Stimulated activated naive B cell treated with anti-CD40 and anti-IgM and Interleukin-4, amounts not matched to agents 10 μg/mL and 1 μg/mL and 100 μg/mL, for 72 hours (primary cell): ENCODE data around the gene CD1C.

Experiments used
- ATAC-seq, 2 donors: fragments of 150-1000 bp; cut with Tn5 transposase; replicated peaks; 2 replicates each; pipeline ENCODE4 v1.10.0; 2021; ENCODE audit warnings: moderate library complexity in 1 of 2
- DNase-seq: peaks from one replicate; pipeline ENCODE4 v3.0.0; 2021
- H3K27ac Mint-ChIP-seq: one replicate; pipeline ENCODE4 v1.8.0; 2022; ENCODE audit warnings: mild to moderate bottlenecking, mixed read lengths
- H3K27me3 Mint-ChIP-seq, 2 donors: one replicate each; pipeline ENCODE4 v1.8.0; 2022; ENCODE audit warnings: mixed read lengths in 2 of 2
- H3K36me3 Mint-ChIP-seq, 2 donors: one replicate each; pipeline ENCODE4 v1.8.0; 2022; ENCODE audit warnings: mixed read lengths in 2 of 2, mild to moderate bottlenecking in 1 of 2
- H3K4me1 Mint-ChIP-seq, 2 donors: one replicate each; pipeline ENCODE4 v1.8.0; 2022; ENCODE audit warnings: mixed read lengths in 2 of 2, mild to moderate bottlenecking in 1 of 2
- H3K4me3 Mint-ChIP-seq, 2 donors: one replicate each; pipeline ENCODE4 v1.8.0; 2022; ENCODE audit warnings: mild to moderate bottlenecking in 2 of 2, mixed read lengths in 2 of 2, moderate library complexity in 1 of 2
- H3K9me3 Mint-ChIP-seq, 2 donors: one replicate each; pipeline ENCODE4 v1.8.0; 2022; ENCODE audit warnings: mixed read lengths in 2 of 2, mild to moderate bottlenecking in 1 of 2

Gene CD1C

GRCh38 chr1:158286487-158286886 lies 3.2 kb upstream of the CD1C start:
- ATAC-seq (peak; percentile 30 to 46), DNase-seq (peak; percentile 38)

GRCh38 chr1:158286941-158287346 lies 2.8 kb upstream of the CD1C start:
- peaks cover 4 to 6% of the 10 kb centered on the region in 2 donors for H3K36me3 Mint-ChIP-seq
- peaks cover 3 to 4% of the 10 kb centered on the region in 2 donors for H3K9me3 Mint-ChIP-seq
- H3K27ac Mint-ChIP-seq, result peak overlapping the region; percentile 97
- H3K27me3 Mint-ChIP-seq, result no peaks in the 10 kb centered on the region
- H3K4me3 Mint-ChIP-seq, result peak overlapping the region; percentile 54 to 69
- H3K4me1 Mint-ChIP-seq, result peaks cover 40 to 55% of the 10 kb centered on the region in 2 donors
- peak; percentile 53 for DNase-seq
- ATAC-seq, result peak; percentile 38 to 49

More at GRCh38 chr1:158286487-158286886, 3.2 kb upstream of the CD1C start:
- H3K4me1 Mint-ChIP-seq, result peaks cover 45 to 59% of the 10 kb centered on the region in 2 donors
- peak overlapping the region; percentile 54 to 69 for H3K4me3 Mint-ChIP-seq
- H3K27me3 Mint-ChIP-seq, result no peaks in the 10 kb centered on the region
- peaks cover 3 to 8% of the 10 kb centered on the region in 2 donors for H3K9me3 Mint-ChIP-seq
- H3K27ac Mint-ChIP-seq, result peak overlapping the region; percentile 97
- H3K36me3 Mint-ChIP-seq, result peaks cover 5 to 10% of the 10 kb centered on the region in 2 donors

GRCh38 chr1:158290321-158290844 lies 660 bp downstream of the CD1C start:
- H3K36me3 Mint-ChIP-seq, result peaks cover 2 to 6% of the 10 kb centered on the region in 2 donors
- H3K9me3 Mint-ChIP-seq, result no peaks in the 10 kb centered on the region
- H3K27me3 Mint-ChIP-seq, result no peaks in the 10 kb centered on the region
- H3K4me1 Mint-ChIP-seq, result peaks cover 24 to 27% of the 10 kb centered on the region in 2 donors
- H3K4me3 Mint-ChIP-seq, result no peak overlapping the region
- no peak overlapping the region for H3K27ac Mint-ChIP-seq
- DNase-seq (no peak), ATAC-seq (no peak)

- DNase-seq, result no peak
- Mint-ChIP-seq H3K9me3 (peaks cover 8 to 11% of the 10 kb centered on the region in 2 donors), H3K4me3 (no peak overlapping the region), H3K36me3 (peaks cover 19 to 36% of the 10 kb centered on the region in 2 donors), H3K27ac (no peak overlapping the region), H3K4me1 (peaks cover 5 to 7% of the 10 kb centered on the region in 2 donors), H3K27me3 (no peaks in the 10 kb centered on the region)
- ATAC-seq, result no peak
These were observed 6.1 kb downstream of the CD1C start for GRCh38 chr1:158295791-158296190.

- ATAC-seq, result peak; percentile 76 to 77
- DNase-seq, result no peak
- peaks cover 0 to 3% of the 10 kb centered on the region in 2 donors for H3K36me3 Mint-ChIP-seq
- H3K4me1 Mint-ChIP-seq, result peaks cover 10 to 19% of the 10 kb centered on the region in 2 donors
- H3K9me3 Mint-ChIP-seq, result peaks cover 0 to 7% of the 10 kb centered on the region in 2 donors
- no peak overlapping the region for H3K27ac Mint-ChIP-seq
- no peaks in the 10 kb centered on the region for H3K27me3 Mint-ChIP-seq
- H3K4me3 Mint-ChIP-seq, result no peak overlapping the region
These were observed 20.9 kb downstream of the CD1C start for GRCh38 chr1:158310623-158311022.

GRCh38 chr1:158311066-158311465 lies 21.3 kb downstream of the CD1C start:
- DNase-seq, result no peak
- peak; percentile 71 to 75 for ATAC-seq
- Mint-ChIP-seq H3K4me3 (no peak overlapping the region), H3K27ac (no peak overlapping the region), H3K9me3 (peaks cover 0 to 7% of the 10 kb centered on the region in 2 donors), H3K4me1 (peaks cover 10 to 19% of the 10 kb centered on the region in 2 donors), H3K27me3 (no peaks in the 10 kb centered on the region), H3K36me3 (peaks cover 0 to 3% of the 10 kb centered on the region in 2 donors)

- Mint-ChIP-seq H3K27ac (no peak overlapping the region), H3K4me1 (peaks cover 31 to 51% of the 10 kb centered on the region in 2 donors), H3K36me3 (peaks cover 17 to 22% of the 10 kb centered on the region in 2 donors), H3K27me3 (no peaks in the 10 kb centered on the region), H3K9me3 (peaks cover 8 to 9% of the 10 kb centered on the region in 2 donors), H3K4me3 (no peak overlapping the region)
- ATAC-seq (peak; percentile 65), DNase-seq (no peak)
These were observed 34.1 kb downstream of the CD1C start for GRCh38 chr1:158323866-158324265.

GRCh38 chr1:158324395-158324794 lies 34.7 kb downstream of the CD1C start:
- peaks cover 8% of the 10 kb centered on the region in 2 donors for H3K9me3 Mint-ChIP-seq
- no peak for DNase-seq
- peak overlapping the region; percentile 25 to 36 for H3K4me3 Mint-ChIP-seq
- H3K4me1 Mint-ChIP-seq, result peaks cover 36 to 48% of the 10 kb centered on the region in 2 donors
- H3K36me3 Mint-ChIP-seq, result peaks cover 15 to 19% of the 10 kb centered on the region in 2 donors
- peak; percentile 90 to 94 for ATAC-seq
- no peaks in the 10 kb centered on the region for H3K27me3 Mint-ChIP-seq
- peak overlapping the region; percentile 57 for H3K27ac Mint-ChIP-seq

GRCh38 chr1:158327481-158327880 lies 37.8 kb downstream of the CD1C start:
- ATAC-seq (no peak), DNase-seq (no peak)
- H3K4me3 Mint-ChIP-seq, result no peak overlapping the region
- no peaks in the 10 kb centered on the region for H3K27me3 Mint-ChIP-seq
- H3K9me3 Mint-ChIP-seq, result peaks cover 8% of the 10 kb centered on the region in 2 donors
- peaks cover 31 to 32% of the 10 kb centered on the region in 2 donors for H3K4me1 Mint-ChIP-seq
- H3K36me3 Mint-ChIP-seq, result peaks cover 11 to 13% of the 10 kb centered on the region in 2 donors
- no peak overlapping the region for H3K27ac Mint-ChIP-seq

- ATAC-seq (no peak), DNase-seq (no peak)
- Mint-ChIP-seq H3K4me3 (no peak overlapping the region), H3K4me1 (peaks cover 27 to 31% of the 10 kb centered on the region in 2 donors), H3K27me3 (no peaks in the 10 kb centered on the region), H3K36me3 (peaks cover 3% of the 10 kb centered on the region in 2 donors), H3K27ac (peak overlapping the region; percentile 26), H3K9me3 (peaks cover 0 to 1% of the 10 kb centered on the region in 2 donors)
These were observed 38.7 kb downstream of the CD1C start for GRCh38 chr1:158328426-158328825.

- DNase-seq (no peak), ATAC-seq (peak in 1 of 2 donors; percentile 20)
- Mint-ChIP-seq H3K36me3 (no peaks in the 10 kb centered on the region), H3K4me1 (peaks cover 27 to 28% of the 10 kb centered on the region in 2 donors), H3K9me3 (no peaks in the 10 kb centered on the region), H3K4me3 (no peak overlapping the region), H3K27me3 (no peaks in the 10 kb centered on the region), H3K27ac (peak overlapping the region; percentile 68)
These were observed 39.6 kb downstream of the CD1C start for GRCh38 chr1:158329300-158329699.

- DNase-seq (peak; percentile 17), ATAC-seq (peak; percentile 78)
- H3K27ac Mint-ChIP-seq, result no peak overlapping the region
These were observed 40.0 kb downstream of the CD1C start for GRCh38 chr1:158329733-158330132.

GRCh38 chr1:158330391-158331105 lies 40.8 kb downstream of the CD1C start:
- Mint-ChIP-seq H3K4me1 (peaks cover 26 to 28% of the 10 kb centered on the region in 2 donors), H3K27me3 (no peaks in the 10 kb centered on the region), H3K27ac (no peak overlapping the region), H3K36me3 (no peaks in the 10 kb centered on the region), H3K9me3 (no peaks in the 10 kb centered on the region), H3K4me3 (no peak overlapping the region)
- no peak for DNase-seq
- ATAC-seq, result no peak

More at GRCh38 chr1:158329733-158330132, 40.0 kb downstream of the CD1C start:
- H3K9me3 Mint-ChIP-seq, result no peaks in the 10 kb centered on the region
- H3K4me1 Mint-ChIP-seq, result peaks cover 27% of the 10 kb centered on the region in 2 donors
- H3K4me3 Mint-ChIP-seq, result no peak overlapping the region
- H3K36me3 Mint-ChIP-seq, result no peaks in the 10 kb centered on the region
- H3K27me3 Mint-ChIP-seq, result no peaks in the 10 kb centered on the region

GRCh38 chr1:158331106-158331425 lies 41.3 kb downstream of the CD1C start:
- ATAC-seq (no peak), DNase-seq (no peak)
- Mint-ChIP-seq H3K4me3 (no peak overlapping the region), H3K27me3 (no peaks in the 10 kb centered on the region), H3K27ac (no peak overlapping the region), H3K9me3 (no peaks in the 10 kb centered on the region), H3K36me3 (no peaks in the 10 kb centered on the region), H3K4me1 (peaks cover 27 to 28% of the 10 kb centered on the region in 2 donors)
